Right cardiac atrium (tissue), 5 donors: Measurements from ENCODE around the gene AVPI1. TPM values are rescaled to one million over a fixed set of nuclear protein-coding genes. Genes with fewer than 3 reads are reported as not detected.
"Not testable (repeated sequence)": the region's sequence is repeated elsewhere in the genome, so short reads cannot be mapped to it uniquely, and the experiment has no call there.

Experiments used
- ATAC-seq, 2 donors: fragments of 200-7000 bp; cut with Tn5 transposase; one replicate each; pipeline versions ENCODE4 v1.8.0 to v1.9.1; 2020; ENCODE audit warnings: moderate library complexity in 2 of 2, mild to moderate bottlenecking in 1 of 2
- DNase-seq, 3 donors: peaks; one replicate each; pipeline ENCODE4 v3.0.0-alpha.2; 2020
- H3K27ac ChIP-seq: one replicate; pipeline ENCODE4 v1.5.1; 2013; ENCODE audit warnings: mild to moderate bottlenecking, low read length, control low read depth, moderate library complexity
- H3K27me3 ChIP-seq: one replicate; pipeline ENCODE4 v1.6.1; 2013; ENCODE audit not compliant: control insufficient read depth, insufficient read depth
- H3K4me1 ChIP-seq: one replicate; pipeline ENCODE4 v1.6.1; 2013; ENCODE audit warnings: low read length; ENCODE audit not compliant: control insufficient read depth, insufficient read depth
- H3K4me3 ChIP-seq: one replicate; pipeline ENCODE4 v1.5.1; 2013; ENCODE audit warnings: low read length, control low read depth
- H3K9me3 ChIP-seq: one replicate; pipeline ENCODE4 v1.6.1; 2013; ENCODE audit warnings: low read length; ENCODE audit not compliant: control insufficient read depth
- WGBS: extraction: QIAGEN DNeasy Blood & Tissue Kit; methylation state at CpG from one replicate; pipeline ENCODE4 v1.1.7; 2013; 5-methylcytosine and 5-hydroxymethylcytosine counted together
- intact Hi-C, 4 donors: fragments of 100-400 bp; cut with DNase I; formaldehyde crosslinking; loops; one replicate each; pipeline versions ENCODE4 v1.11.0 to v1.14.0; 2022 to 2023
- polyA plus RNA-seq: library from polyadenylated mRNA; stranded (reverse); fragments of 200-250 nt; gene quantifications from one replicate; pipeline ENCODE4 v1.2.3, GENCODE V29; 2013
- total RNA-seq, 4 donors: library from RNA; stranded (reverse); fragmentation: NEBNext Ultra II Directional; extraction: Animal tissue kit (Norgen Biotek cat#: 25700); gene quantifications; one replicate each; pipeline ENCODE4 v1.2.1, GENCODE V29; 2021
- donor health status: healthy with polysubstance abuse.
- donor health status: DM: no; HTN: yes; CAD: no.
- donor health status: DM: no; HTN: no; CAD: no.
- donor health status: DM: no; HTN: yes; CAD: no; lungs with severe emphysema.
- donor health status: DM: yes; HTN: yes; CAD: no.

AVPI1 gene
- total and polyA plus RNA-seq, 5 donors = 12.2 to 23.1 (median 15.4) TPM

DNA sequence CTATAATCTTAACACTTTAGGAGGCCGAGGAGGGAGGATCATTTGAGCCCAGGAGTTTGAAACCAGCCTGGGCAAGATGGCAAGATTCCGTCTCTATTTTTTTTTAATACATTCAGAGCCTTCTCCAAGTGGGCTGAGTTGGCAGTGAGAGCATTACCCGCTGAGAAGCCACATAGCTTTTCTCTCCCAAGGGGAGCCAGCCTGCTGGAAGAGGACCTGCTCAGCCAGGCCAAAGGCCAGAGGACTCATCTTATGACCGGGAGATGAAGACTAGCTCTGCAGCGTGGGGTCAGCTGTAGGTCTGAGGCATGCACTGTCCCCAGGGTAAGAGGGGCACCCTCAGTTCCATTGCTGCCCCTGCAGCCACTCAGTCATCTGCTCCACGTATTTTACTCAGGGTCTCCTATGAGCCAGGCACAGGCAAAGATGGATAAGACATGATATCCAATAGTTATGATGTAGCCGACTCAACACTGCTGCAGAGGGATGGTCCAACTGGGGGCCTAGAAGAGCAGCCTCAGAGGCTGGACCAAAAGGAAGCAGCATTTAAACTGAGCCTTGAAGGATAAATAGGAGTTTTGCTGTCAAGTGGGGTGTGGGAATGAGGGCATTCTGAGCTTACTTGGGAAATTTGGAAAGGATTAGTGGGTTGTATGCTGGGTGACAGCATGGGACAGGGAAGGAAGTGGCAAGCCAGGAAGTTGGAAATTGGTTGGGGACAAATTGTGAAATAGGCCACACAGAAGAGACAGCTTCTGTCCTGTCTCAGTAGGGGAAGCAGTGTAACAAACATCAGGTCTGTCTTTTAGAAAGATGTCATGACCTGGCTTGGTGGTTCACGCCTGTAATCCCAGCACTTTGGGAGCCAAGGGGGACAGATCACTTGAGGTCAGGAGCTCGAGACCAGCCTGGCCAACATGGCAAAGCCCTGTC, 24.9 kb upstream of the AVPI1 start:
- peak overlapping the region; percentile 8 for H3K27ac ChIP-seq
- H3K4me1 ChIP-seq = peaks cover 4% of the 10 kb centered on the region
- H3K4me3 ChIP-seq = no peak overlapping the region
- ATAC-seq (no peak), DNase-seq (no peak)
- 71% methylated on average over 9 of the region's 9 CpGs for WGBS
- H3K27me3 ChIP-seq = no peaks in the 10 kb centered on the region
- intact Hi-C loops = no loop called here
- H3K9me3 ChIP-seq = no peaks in the 10 kb centered on the region

DNA sequence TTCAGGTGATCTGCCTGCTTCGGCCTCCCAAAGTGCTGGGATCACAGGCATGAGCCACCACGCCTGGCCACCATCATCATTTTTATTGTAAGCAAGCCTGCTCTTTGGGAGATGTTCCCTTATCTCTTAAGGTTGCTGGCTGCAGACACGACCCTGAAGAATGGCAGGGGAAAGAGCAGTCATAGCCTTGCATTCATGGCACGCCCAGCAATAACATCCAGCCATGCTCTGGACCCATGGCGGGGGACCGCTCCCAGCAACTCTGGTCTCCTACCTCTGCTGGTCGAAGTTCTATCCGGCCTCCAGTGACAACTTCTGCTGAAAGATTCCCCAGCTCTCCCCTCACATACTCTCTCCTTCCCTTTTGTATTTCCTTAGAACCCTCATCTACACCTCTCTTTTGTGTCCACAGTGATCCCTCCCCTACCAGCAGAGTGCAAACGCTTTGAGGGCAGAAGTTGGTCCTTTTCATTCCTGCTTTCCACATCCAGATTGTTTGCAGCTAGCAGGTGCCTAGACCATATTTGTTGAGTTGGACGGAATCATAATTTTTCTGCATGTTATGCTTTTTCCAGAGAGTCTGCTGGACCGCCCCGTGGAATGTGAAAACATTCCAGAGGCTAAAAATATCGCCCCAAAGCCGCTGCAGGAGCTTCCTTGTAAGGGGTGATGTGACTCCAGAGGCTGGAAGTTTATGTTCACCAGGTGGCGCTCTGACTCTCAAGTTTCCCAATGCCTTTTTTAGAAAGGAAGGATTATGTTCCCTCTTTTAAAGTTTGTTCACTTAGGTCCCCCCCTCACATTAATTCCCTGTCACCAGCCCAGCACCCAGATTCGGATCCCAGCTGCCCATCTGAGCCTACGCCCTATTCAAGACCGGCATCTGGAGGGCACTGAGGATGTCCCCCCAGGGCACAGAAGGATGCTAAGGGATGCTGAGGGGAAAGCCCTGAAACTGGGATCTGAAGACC, 22.2 kb upstream of the AVPI1 start:
- 37% methylated on average over 18 of the region's 18 CpGs for WGBS
- intact Hi-C loops = no loop called here
- DNase-seq (peak; percentile 62 to 90 (median 81)), ATAC-seq (peak; percentile 15 to 30)
- Histone ChIP-seq H3K27ac (no peak overlapping the region), H3K27me3 (no peaks in the 10 kb centered on the region), H3K4me3 (no peak overlapping the region), H3K4me1 (peaks cover 4% of the 10 kb centered on the region), H3K9me3 (no peaks in the 10 kb centered on the region)

DNA sequence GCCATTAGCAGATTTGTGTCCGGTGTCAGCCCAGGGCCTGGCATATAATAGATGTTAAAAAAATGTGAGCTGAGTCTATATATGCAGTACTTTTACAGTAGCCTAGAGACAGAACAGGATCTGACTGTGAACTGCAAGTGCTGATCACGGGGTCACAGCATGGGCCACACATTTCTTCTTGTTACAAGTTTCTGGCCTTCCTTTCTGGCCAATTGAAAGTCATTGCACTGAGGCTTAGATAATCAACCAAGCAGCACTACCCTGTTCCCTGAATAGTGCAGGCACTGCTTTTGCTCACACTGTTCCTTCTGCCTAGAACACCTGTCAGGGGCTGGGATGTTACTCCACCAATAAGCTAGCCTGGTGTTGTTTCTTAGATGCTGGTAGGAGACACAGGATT, 21.1 kb upstream of the AVPI1 start:
- H3K27me3 ChIP-seq = no peaks in the 10 kb centered on the region
- no peak for ATAC-seq
- intact Hi-C loops = no loop called here
- no peak overlapping the region for H3K4me3 ChIP-seq
- WGBS = 82% methylated on average over 2 of the region's 2 CpGs
- no peak for DNase-seq
- peaks cover 4% of the 10 kb centered on the region for H3K4me1 ChIP-seq
- no peak overlapping the region for H3K27ac ChIP-seq
- no peaks in the 10 kb centered on the region for H3K9me3 ChIP-seq

DNA sequence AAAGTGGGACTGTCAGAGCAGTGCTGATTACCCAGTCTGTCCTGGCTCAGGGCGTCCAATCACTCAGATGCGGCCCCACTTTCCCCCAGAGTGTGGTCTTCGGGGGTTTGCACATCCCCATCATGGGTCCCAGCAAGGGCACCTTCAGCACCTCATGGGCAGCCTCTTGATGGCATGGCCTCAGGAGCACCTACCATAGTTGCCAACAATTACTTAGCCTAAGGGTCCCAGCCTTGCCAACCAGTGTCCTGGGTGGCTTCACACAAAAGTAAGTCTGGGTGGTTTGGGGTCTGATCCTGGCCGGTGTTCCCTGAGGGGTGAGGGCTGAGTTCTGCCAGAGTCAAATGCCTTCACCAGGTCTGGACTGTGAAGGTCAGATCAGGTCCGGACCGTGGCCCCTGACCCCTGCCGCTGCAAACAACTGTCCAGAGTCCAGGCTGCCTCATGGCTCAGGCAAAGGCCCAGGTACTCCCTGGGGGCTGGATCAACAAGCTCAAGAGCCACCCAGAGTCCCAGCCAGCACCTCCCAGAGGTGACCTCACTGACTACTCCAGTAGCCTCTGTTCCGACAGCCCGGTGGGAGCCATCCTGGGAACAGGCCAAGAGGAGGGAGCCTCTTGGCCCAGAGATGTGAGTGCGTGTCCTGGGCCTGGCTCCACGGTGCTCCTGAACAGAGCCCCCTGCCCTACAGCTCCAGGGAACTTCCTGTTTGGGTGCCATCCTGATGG, 20.3 kb upstream of the AVPI1 start:
- no peak for ATAC-seq
- WGBS = 74% methylated on average over 11 of the region's 11 CpGs
- Histone ChIP-seq H3K9me3 (no peaks in the 10 kb centered on the region), H3K4me3 (no peak overlapping the region), H3K27ac (no peak overlapping the region), H3K27me3 (no peaks in the 10 kb centered on the region), H3K4me1 (no peaks in the 10 kb centered on the region)
- DNase-seq = no peak
- intact Hi-C loops = no loop called here

DNA sequence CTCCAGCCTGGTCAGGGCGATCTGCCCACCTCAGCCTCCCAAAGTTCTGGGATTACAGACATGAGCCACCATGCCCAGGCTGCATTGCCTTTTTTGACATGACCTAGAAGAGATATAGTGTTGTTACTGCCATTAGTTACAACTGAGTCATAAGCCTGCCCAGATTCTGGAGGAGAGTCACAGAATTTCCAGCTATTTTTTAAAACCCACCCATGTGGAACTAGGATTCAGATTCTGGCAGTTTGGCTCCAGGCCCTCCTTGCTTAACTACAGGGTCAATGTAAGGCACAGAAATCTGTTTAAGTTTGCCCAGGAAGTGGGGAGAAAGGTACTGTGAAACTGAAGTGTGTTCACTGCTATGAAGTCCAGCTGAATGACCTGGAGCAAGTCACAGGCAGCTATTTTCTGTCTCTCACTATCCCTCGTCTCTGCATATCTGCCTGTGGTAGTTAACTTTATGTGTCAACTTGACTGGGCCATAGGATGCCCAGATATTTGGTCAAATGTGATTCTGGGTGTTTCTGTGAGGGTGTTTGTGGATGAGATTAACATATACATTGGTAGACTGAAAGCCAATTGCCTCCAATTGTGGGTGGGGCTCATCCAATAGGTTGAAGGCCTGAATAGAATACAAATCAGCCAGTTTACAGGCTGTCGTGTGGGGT, 18.1 kb upstream of the AVPI1 start:
- Histone ChIP-seq H3K27me3 (no peaks in the 10 kb centered on the region), H3K4me3 (no peak overlapping the region), H3K4me1 (no peaks in the 10 kb centered on the region), H3K27ac (no peak overlapping the region), H3K9me3 (no peaks in the 10 kb centered on the region)
- DNase-seq = no peak
- ATAC-seq = no peak
- intact Hi-C loops = no loop called here
- 89% methylated on average over 3 of the region's 3 CpGs for WGBS

DNA sequence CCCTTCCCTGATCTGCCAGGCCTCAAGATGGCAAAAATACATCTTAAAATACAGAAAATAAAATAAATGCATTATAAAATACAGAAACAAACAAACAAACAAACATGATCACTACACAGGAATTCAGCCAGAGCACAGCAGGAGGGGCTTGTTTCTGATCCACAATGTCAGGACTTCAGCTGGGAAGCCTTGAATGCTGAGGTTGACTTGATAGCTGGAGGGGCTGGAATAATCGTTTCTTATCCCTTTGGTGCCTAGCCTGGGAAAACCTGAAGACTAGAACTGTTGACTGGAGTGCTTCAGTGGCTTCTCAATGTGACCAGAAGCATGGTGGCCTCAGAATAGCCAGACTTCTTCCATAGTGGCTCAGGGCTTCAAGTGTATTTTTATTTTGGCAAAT, 17.3 kb upstream of the AVPI1 start:
- no peaks in the 10 kb centered on the region for H3K4me1 ChIP-seq
- H3K27me3 ChIP-seq = no peaks in the 10 kb centered on the region
- no peak overlapping the region for H3K4me3 ChIP-seq
- no peak overlapping the region for H3K27ac ChIP-seq
- WGBS = 58% methylated on average over 1 of the region's 1 CpG
- DNase-seq = no peak
- no peaks in the 10 kb centered on the region for H3K9me3 ChIP-seq
- no peak for ATAC-seq
- intact Hi-C loops = no loop called here

DNA sequence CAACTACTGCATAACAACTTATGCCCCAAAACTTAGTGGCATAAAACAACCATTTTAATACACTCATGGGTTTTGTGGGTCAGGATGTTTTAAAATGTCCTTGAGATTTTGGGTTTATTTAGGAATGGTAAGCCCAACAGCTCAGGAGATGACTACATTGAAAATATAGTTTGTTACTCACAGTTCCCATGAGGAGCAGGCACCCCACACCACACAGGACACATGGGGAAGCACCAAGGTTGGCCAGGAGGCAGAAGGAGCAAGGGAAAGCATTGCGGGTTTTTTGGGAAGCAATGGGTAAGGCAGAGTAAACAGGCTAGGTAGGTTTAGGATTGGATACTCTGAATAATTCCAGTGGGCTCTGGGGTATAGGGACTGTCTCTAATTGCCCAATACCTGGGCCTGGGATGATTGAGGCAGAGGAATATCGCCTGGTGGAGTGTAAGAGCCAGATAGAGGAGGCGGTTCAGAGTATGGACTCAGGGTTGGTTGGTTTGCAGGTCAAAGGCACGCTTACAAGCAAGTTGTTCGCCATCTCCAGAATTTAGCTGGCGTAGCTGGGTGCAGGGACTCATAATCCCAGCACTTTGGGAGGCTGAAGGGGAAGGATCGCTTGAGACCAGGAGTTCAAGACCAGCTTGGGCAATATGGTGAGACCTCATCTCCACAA, 16.5 kb upstream of the AVPI1 start:
- ATAC-seq (no peak), DNase-seq (no peak)
- H3K4me3 ChIP-seq = no peak overlapping the region
- H3K27me3 ChIP-seq = no peaks in the 10 kb centered on the region
- intact Hi-C loops = no loop called here
- H3K4me1 ChIP-seq = no peaks in the 10 kb centered on the region
- H3K27ac ChIP-seq = no peak overlapping the region
- no peaks in the 10 kb centered on the region for H3K9me3 ChIP-seq
- WGBS = 95% methylated on average over 7 of the region's 7 CpGs

DNA sequence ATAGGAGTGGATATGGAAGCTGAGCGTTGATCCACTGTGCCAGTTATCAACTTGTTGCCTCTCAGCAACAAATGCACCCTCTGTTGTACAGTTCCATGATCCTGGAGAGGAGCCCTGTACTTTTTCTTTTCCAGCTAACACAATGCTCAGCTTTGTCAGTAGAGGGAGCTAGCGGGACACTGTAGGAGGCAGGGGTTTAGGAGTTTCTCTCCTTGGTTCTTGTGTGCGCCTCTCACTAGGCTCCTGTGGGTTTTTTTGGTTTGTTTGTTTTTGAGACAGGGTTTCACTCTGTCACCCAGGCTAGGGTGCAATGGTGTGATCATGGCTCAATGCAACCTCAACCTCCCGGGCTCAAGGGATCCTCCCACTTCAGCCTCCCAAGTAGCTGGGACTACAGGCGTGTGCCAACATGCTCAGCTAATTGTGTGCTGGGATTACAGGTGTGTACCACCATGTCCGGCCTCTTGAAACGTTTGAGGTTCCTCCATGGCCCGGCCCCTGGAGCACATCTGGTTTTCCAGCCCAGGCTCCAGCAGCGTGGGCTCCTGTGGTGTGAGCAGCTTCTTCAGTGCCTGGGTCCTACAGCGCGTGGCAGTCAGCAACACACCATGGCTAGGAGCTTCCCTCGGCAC, 14.5 kb upstream of the AVPI1 start:
- 44% methylated on average over 12 of the region's 12 CpGs for WGBS
- DNase-seq = no peak
- H3K27me3 ChIP-seq = no peaks in the 10 kb centered on the region
- H3K9me3 ChIP-seq = no peaks in the 10 kb centered on the region
- H3K4me1 ChIP-seq = no peaks in the 10 kb centered on the region
- H3K4me3 ChIP-seq = no peak overlapping the region
- H3K27ac ChIP-seq = no peak overlapping the region
- intact Hi-C loops = loop anchor here in 1 of 4 donors (2.0 kb wide), 1 partner anchor 29 kb away; no protein-coding TSS in a partner anchor
- ATAC-seq = peak; percentile 84 to 85

DNA sequence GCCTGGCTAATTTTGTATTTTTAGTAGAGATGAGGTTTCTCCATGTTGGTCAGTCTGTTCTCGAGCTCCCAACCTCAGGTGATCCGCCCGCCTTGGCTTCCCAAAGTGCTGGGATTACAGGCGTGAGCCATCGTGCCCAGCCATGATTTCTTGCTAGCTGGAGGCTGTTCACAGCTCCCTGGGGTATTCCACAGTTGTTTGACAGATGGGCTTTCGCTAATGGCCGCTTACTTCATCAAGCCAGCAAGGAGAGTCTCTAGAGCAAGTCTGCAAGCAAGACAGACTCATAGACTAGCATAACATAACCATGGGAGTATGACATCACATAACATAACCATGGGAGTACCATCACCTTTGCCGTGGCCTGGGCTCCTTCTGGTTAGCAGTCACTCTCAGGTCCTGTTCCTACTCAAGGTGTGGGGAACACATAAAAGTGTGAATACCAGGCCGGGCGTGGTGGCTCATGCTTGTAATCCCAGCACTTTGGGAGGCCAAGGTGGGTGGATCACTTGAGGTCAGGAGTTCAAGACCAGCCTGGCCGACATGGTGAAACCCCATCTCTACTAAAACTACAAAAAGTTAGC, 11.1 kb upstream of the AVPI1 start:
- H3K27ac ChIP-seq, ATAC-seq, DNase-seq, intact Hi-C loops, H3K9me3 ChIP-seq, H3K4me3 ChIP-seq, H3K4me1 ChIP-seq, H3K27me3 ChIP-seq: not testable (repeated sequence)
- WGBS = 83% methylated on average over 11 of the region's 11 CpGs
